ENCODE results near the gene RIMS1.

RIMS1 gene

GRCh38 chr6:72382602-72383529 lies 496.5 kb downstream of the RIMS1 start:
- Histone ChIP-seq H3K4me3 (ENCODE audit: low read length) (no peak overlapping the region), H3K9ac (ENCODE audit: low read length) (no peak overlapping the region), H3K27me3 (ENCODE audit: control insufficient read depth, insufficient read depth, low read length) (no peaks in the 10 kb centered on the region), H3K4me1 (ENCODE audit: control insufficient read depth, insufficient read depth, low read length) (no peaks in the 10 kb centered on the region), H3K36me3 (ENCODE audit: control insufficient read depth, insufficient read depth, low read length) (no peaks in the 10 kb centered on the region), H3K27ac (ENCODE audit: low read depth, low read length) (no peak overlapping the region)

- H3K4me1 ChIP-seq (ENCODE audit: control insufficient read depth, insufficient read depth, low read length) = no peaks in the 10 kb centered on the region
- H3K27me3 ChIP-seq (ENCODE audit: control insufficient read depth, insufficient read depth, low read length) = no peaks in the 10 kb centered on the region
Observed at GRCh38 chr6:72386324-72386723, 500.0 kb downstream of the RIMS1 start.

GRCh38 chr6:72389698-72390097 lies 503.3 kb downstream of the RIMS1 start:
- Histone ChIP-seq H3K27ac (ENCODE audit: low read depth, low read length) (no peak overlapping the region), H3K27me3 (ENCODE audit: control insufficient read depth, insufficient read depth, low read length) (no peaks in the 10 kb centered on the region), H3K4me3 (ENCODE audit: low read length) (no peak overlapping the region), H3K9ac (ENCODE audit: low read length) (no peak overlapping the region), H3K4me1 (ENCODE audit: control insufficient read depth, insufficient read depth, low read length) (no peaks in the 10 kb centered on the region), H3K36me3 (ENCODE audit: control insufficient read depth, insufficient read depth, low read length) (no peaks in the 10 kb centered on the region)

More at GRCh38 chr6:72386324-72386723, 500.0 kb downstream of the RIMS1 start:
- Histone ChIP-seq H3K36me3 (ENCODE audit: control insufficient read depth, insufficient read depth, low read length) (no peaks in the 10 kb centered on the region), H3K9ac (ENCODE audit: low read length) (no peak overlapping the region), H3K27ac (ENCODE audit: low read depth, low read length) (no peak overlapping the region), H3K4me3 (ENCODE audit: low read length) (no peak overlapping the region)

GRCh38 chr6:72390548-72390947 lies 504.2 kb downstream of the RIMS1 start:
- H3K9ac ChIP-seq (ENCODE audit: low read length) = no peak overlapping the region
- H3K4me3 ChIP-seq (ENCODE audit: low read length) = no peak overlapping the region
- H3K27me3 ChIP-seq (ENCODE audit: control insufficient read depth, insufficient read depth, low read length) = no peaks in the 10 kb centered on the region
- no peaks in the 10 kb centered on the region for H3K36me3 ChIP-seq (ENCODE audit: control insufficient read depth, insufficient read depth, low read length)
- no peak overlapping the region for H3K27ac ChIP-seq (ENCODE audit: low read depth, low read length)
- no peaks in the 10 kb centered on the region for H3K4me1 ChIP-seq (ENCODE audit: control insufficient read depth, insufficient read depth, low read length)

GRCh38 chr6:72401865-72402264 lies 515.5 kb downstream of the RIMS1 start:
- Histone ChIP-seq H3K9ac (ENCODE audit: low read length) (no peak overlapping the region), H3K36me3 (ENCODE audit: control insufficient read depth, insufficient read depth, low read length) (no peaks in the 10 kb centered on the region), H3K27me3 (ENCODE audit: control insufficient read depth, insufficient read depth, low read length) (no peaks in the 10 kb centered on the region), H3K4me1 (ENCODE audit: control insufficient read depth, insufficient read depth, low read length) (no peaks in the 10 kb centered on the region), H3K4me3 (ENCODE audit: low read length) (no peak overlapping the region), H3K27ac (ENCODE audit: low read depth, low read length) (no peak overlapping the region)

- Histone ChIP-seq H3K4me3 (ENCODE audit: low read length) (no peak overlapping the region), H3K9ac (ENCODE audit: low read length) (no peak overlapping the region), H3K36me3 (ENCODE audit: control insufficient read depth, insufficient read depth, low read length) (no peaks in the 10 kb centered on the region), H3K27ac (ENCODE audit: low read depth, low read length) (no peak overlapping the region), H3K4me1 (ENCODE audit: control insufficient read depth, insufficient read depth, low read length) (no peaks in the 10 kb centered on the region), H3K27me3 (ENCODE audit: control insufficient read depth, insufficient read depth, low read length) (no peaks in the 10 kb centered on the region)
Observed at GRCh38 chr6:72403413-72403812, 517.1 kb downstream of the RIMS1 start.

- H3K27ac ChIP-seq (ENCODE audit: low read depth, low read length) = no peak overlapping the region
- no peaks in the 10 kb centered on the region for H3K4me1 ChIP-seq (ENCODE audit: control insufficient read depth, insufficient read depth, low read length)
- H3K27me3 ChIP-seq (ENCODE audit: control insufficient read depth, insufficient read depth, low read length) = no peaks in the 10 kb centered on the region
- no peaks in the 10 kb centered on the region for H3K36me3 ChIP-seq (ENCODE audit: control insufficient read depth, insufficient read depth, low read length)
- no peak overlapping the region for H3K9ac ChIP-seq (ENCODE audit: low read length)
- no peak overlapping the region for H3K4me3 ChIP-seq (ENCODE audit: low read length)
Observed at GRCh38 chr6:72406517-72406916, 520.2 kb downstream of the RIMS1 start.

- Histone ChIP-seq H3K4me3 (ENCODE audit: low read length) (no peak overlapping the region), H3K27ac (ENCODE audit: low read depth, low read length) (no peak overlapping the region), H3K4me1 (ENCODE audit: control insufficient read depth, insufficient read depth, low read length) (no peaks in the 10 kb centered on the region), H3K9ac (ENCODE audit: low read length) (no peak overlapping the region), H3K27me3 (ENCODE audit: control insufficient read depth, insufficient read depth, low read length) (no peaks in the 10 kb centered on the region), H3K36me3 (ENCODE audit: control insufficient read depth, insufficient read depth, low read length) (no peaks in the 10 kb centered on the region)
Observed at GRCh38 chr6:72410769-72411168, 524.4 kb downstream of the RIMS1 start.

- no peak overlapping the region for H3K4me3 ChIP-seq (ENCODE audit: low read length)
- no peaks in the 10 kb centered on the region for H3K36me3 ChIP-seq (ENCODE audit: control insufficient read depth, insufficient read depth, low read length)
- H3K27me3 ChIP-seq (ENCODE audit: control insufficient read depth, insufficient read depth, low read length) = no peaks in the 10 kb centered on the region
- H3K9ac ChIP-seq (ENCODE audit: low read length) = no peak overlapping the region
- no peaks in the 10 kb centered on the region for H3K4me1 ChIP-seq (ENCODE audit: control insufficient read depth, insufficient read depth, low read length)
- H3K27ac ChIP-seq (ENCODE audit: low read depth, low read length) = no peak overlapping the region
Observed at GRCh38 chr6:72411872-72412708, 525.7 kb downstream of the RIMS1 start.

GRCh38 chr6:72412709-72413044 lies 526.3 kb downstream of the RIMS1 start:
- Histone ChIP-seq H3K27me3 (ENCODE audit: control insufficient read depth, insufficient read depth, low read length) (no peaks in the 10 kb centered on the region), H3K36me3 (ENCODE audit: control insufficient read depth, insufficient read depth, low read length) (no peaks in the 10 kb centered on the region), H3K27ac (ENCODE audit: low read depth, low read length) (no peak overlapping the region), H3K4me1 (ENCODE audit: control insufficient read depth, insufficient read depth, low read length) (no peaks in the 10 kb centered on the region), H3K4me3 (ENCODE audit: low read length) (no peak overlapping the region), H3K9ac (ENCODE audit: low read length) (no peak overlapping the region)

- Histone ChIP-seq H3K36me3 (ENCODE audit: control insufficient read depth, insufficient read depth, low read length) (no peaks in the 10 kb centered on the region), H3K9ac (ENCODE audit: low read length) (no peak overlapping the region), H3K4me3 (ENCODE audit: low read length) (no peak overlapping the region), H3K27me3 (ENCODE audit: control insufficient read depth, insufficient read depth, low read length) (no peaks in the 10 kb centered on the region), H3K4me1 (ENCODE audit: control insufficient read depth, insufficient read depth, low read length) (no peaks in the 10 kb centered on the region), H3K27ac (ENCODE audit: low read depth, low read length) (no peak overlapping the region)
Observed at GRCh38 chr6:72413884-72414283, 527.5 kb downstream of the RIMS1 start.

GRCh38 chr6:72414657-72415056 lies 528.3 kb downstream of the RIMS1 start:
- Histone ChIP-seq H3K4me1 (ENCODE audit: control insufficient read depth, insufficient read depth, low read length) (no peaks in the 10 kb centered on the region), H3K27ac (ENCODE audit: low read depth, low read length) (no peak overlapping the region)

More at GRCh38 chr6:72414657-72415056, 528.3 kb downstream of the RIMS1 start:
- Histone ChIP-seq H3K36me3 (ENCODE audit: control insufficient read depth, insufficient read depth, low read length) (no peaks in the 10 kb centered on the region), H3K4me3 (ENCODE audit: low read length) (no peak overlapping the region), H3K27me3 (ENCODE audit: control insufficient read depth, insufficient read depth, low read length) (no peaks in the 10 kb centered on the region), H3K9ac (ENCODE audit: low read length) (no peak overlapping the region)
